Vein endothelial cell (primary cell): ENCODE measurements around the gene ICE1. TPM values are rescaled to one million over a fixed set of nuclear protein-coding genes. Genes with fewer than 3 reads are reported as not detected.

Experiments used
- total RNA-seq: library from RNA; depleted of rRNA; stranded (reverse); fragments of >200 nt; gene quantifications from 2 replicates; pipeline ENCODE4 v1.2.3, GENCODE V29; 2012

ICE1 gene
- total RNA-seq, result 35.6 and 44.5 TPM in 2 replicates

GRCh38 chr5:5421961-5422818 is at the start of gene ICE1:
ICE1 (plus strand) TSS chr5:5422677; CDS start chr5:5422916, 239 bp downstream.

